Common myeloid progenitor, CD34-positive (primary cell): ENCODE measurements around the gene POLR2L.

Source experiments
- CTCF ChIA-PET: fragments of 350-600 bp; sonication (Branson Sonifier 250); formaldehyde crosslinking; loops from one replicate; lab custom pipeline; 2021; ENCODE audit warnings: antibody characterized with exemption; lab: Charles Lee
- POLR2A ChIA-PET: fragments of 350-600 bp; sonication (Branson Sonifier 250); formaldehyde crosslinking; loops from one replicate; lab custom pipeline; 2021; ENCODE audit warnings: antibody characterized with exemption; lab: Charles Lee
- DNase-seq, 3 donors: peaks; one replicate each; pipeline versions ENCODE4 v3.0.0 to v3.0.0-alpha.2; 2013
- H3K27ac ChIP-seq, 2 experiments: 1 replicate in 1 of 2; 2 replicates in 1 of 2; pipeline ENCODE4 v1.7.0; 2013; ENCODE audit warnings: inconsistent platforms in 2 of 2, low read length in 2 of 2, mild to moderate bottlenecking in 2 of 2, low read depth in 1 of 2, moderate library complexity in 1 of 2; ENCODE audit not compliant: severe bottlenecking in 2 of 2, insufficient read depth in 1 of 2, poor library complexity in 1 of 2
- H3K27me3 ChIP-seq, 5 experiments: replicated peaks in 2 of 5; 1 replicate in 3 of 5; 2 replicates in 2 of 5; pipeline versions ENCODE4 v1.6.1 to v1.7.0; 2013; ENCODE audit warnings: low read length in 4 of 5, mild to moderate bottlenecking in 2 of 5, moderate library complexity in 2 of 5, inconsistent platforms in 1 of 5; ENCODE audit not compliant: insufficient read depth in 5 of 5, control insufficient read depth in 4 of 5
- H3K36me3 ChIP-seq, 4 experiments: 1 replicate in 2 of 4; 2 replicates in 2 of 4; pipeline versions ENCODE4 v1.6.1 to v1.7.0; 2013; ENCODE audit warnings: low read length in 3 of 4, control low read depth in 1 of 4, mild to moderate bottlenecking in 1 of 4; ENCODE audit not compliant: control insufficient read depth in 4 of 4, insufficient read depth in 4 of 4
- H3K4me1 ChIP-seq, 4 experiments: 1 replicate in 3 of 4; 2 replicates in 1 of 4; pipeline versions ENCODE4 v1.6.1 to v1.7.1; 2013; ENCODE audit warnings: low read length in 3 of 4, mild to moderate bottlenecking in 3 of 4, control low read depth in 1 of 4, inconsistent platforms in 1 of 4, moderate library complexity in 1 of 4; ENCODE audit not compliant: control insufficient read depth in 4 of 4, insufficient read depth in 4 of 4; ENCODE audit errors: control extremely low read depth in 1 of 4
- H3K4me3 ChIP-seq, 7 experiments: 1 replicate in 4 of 7; 2 replicates in 3 of 7; pipeline versions ENCODE4 v1.5.1 to v1.7.0; 2013; ENCODE audit warnings: mild to moderate bottlenecking in 7 of 7, low read length in 6 of 7, moderate library complexity in 6 of 7, inconsistent platforms in 2 of 7, low read depth in 2 of 7, control low read depth in 1 of 7; ENCODE audit not compliant: insufficient read depth in 4 of 7, control insufficient read depth in 1 of 7; ENCODE audit errors: extremely low read depth in 1 of 7
- H3K9me3 ChIP-seq, 5 experiments: 1 replicate in 4 of 5; 2 replicates in 1 of 5; pipeline versions ENCODE4 v1.6.1 to v1.7.1; 2013; ENCODE audit warnings: low read length in 4 of 5, mild to moderate bottlenecking in 2 of 5, inconsistent platforms in 1 of 5, low read depth in 1 of 5, moderate library complexity in 1 of 5; ENCODE audit not compliant: control insufficient read depth in 4 of 5, insufficient read depth in 2 of 5; ENCODE audit errors: control extremely low read depth in 1 of 5
- WGBS: methylation state at CpG from one replicate; pipeline ENCODE4 v1.1.5; 2013; ENCODE audit not compliant: insufficient coverage; 5-methylcytosine and 5-hydroxymethylcytosine counted together

Gene POLR2L

GRCh38 chr11:827897-828192, 14.5 kb downstream of the POLR2L start, which contains the start of gene CRACR2B:
TSS of gene CRACR2B (plus strand) at chr11:827919. CDS start at chr11:828608, 689 bp downstream.
- CTCF ChIA-PET, result interaction anchor here (1.4 to 2.1 kb wide), 3 partner anchors 9 to 13 kb away, joined by 4 to 15 read pairs (median 5); partner anchors contain the start of gene PNPLA2
- POLR2A ChIA-PET, result interaction anchor here (1.6 kb wide), 1 partner anchor 9 kb away, joined by 6 read pairs; the partner anchor contains the start of gene PNPLA2
- Histone ChIP-seq H3K36me3 (peaks cover 0 to 26% (median 14%) of the 10 kb centered on the region in 4 experiments), H3K27ac (no peak within 1 kb of the TSS), H3K9me3 (no peaks in the 10 kb centered on the region), H3K4me1 (peaks cover 0 to 65% (median 62%) of the 10 kb centered on the region in 4 experiments), H3K4me3 (peak within 1 kb of the TSS; percentile 13 to 71 (median 54)), H3K27me3 (peaks cover 0 to 56% (median 22%) of the 10 kb centered on the region in 5 experiments)
- no peak for DNase-seq
- WGBS, result 54% methylated on average over 5 of the region's 5 CpGs

GRCh38 chr11:827146-827896, 15.0 kb downstream of the POLR2L start:
- POLR2A ChIA-PET, result interaction anchor here (1.6 kb wide), 1 partner anchor 8 kb away, joined by 6 read pairs; the partner anchor contains the start of gene PNPLA2
- Histone ChIP-seq H3K27ac (no peak overlapping the region), H3K36me3 (peaks cover 0 to 29% (median 16%) of the 10 kb centered on the region in 4 experiments), H3K4me1 (peaks cover 0 to 65% (median 62%) of the 10 kb centered on the region in 4 experiments), H3K4me3 (peak overlapping the region in 6 of 7 experiments; percentile 40 to 71 (median 59)), H3K9me3 (no peaks in the 10 kb centered on the region), H3K27me3 (peaks cover 0 to 54% (median 22%) of the 10 kb centered on the region in 5 experiments)
- WGBS, result 3% methylated on average over 52 of the region's 66 CpGs
- DNase-seq, result no peak
- CTCF ChIA-PET, result interaction anchor here (1.4 kb wide), 1 partner anchor 12 kb away, joined by 4 read pairs; no protein-coding TSS in a partner anchor

GRCh38 chr11:826836-827145, 15.5 kb downstream of the POLR2L start:
- H3K27ac ChIP-seq, result no peak overlapping the region
- ChIA-PET POLR2A (interaction anchor here (0.9 kb wide), 1 partner anchor 16 kb away, joined by 3 read pairs; the partner anchor contains the start of gene TSPAN4), CTCF (interaction anchor here (1.8 kb wide), 1 partner anchor 8 kb away, joined by 4 read pairs; no protein-coding TSS in a partner anchor)
- H3K4me1 ChIP-seq, result peaks cover 0 to 69% (median 62%) of the 10 kb centered on the region in 4 experiments
- no peak for DNase-seq
- WGBS, result under 1% methylated on average over 22 of the region's 22 CpGs
- H3K36me3 ChIP-seq, result peaks cover 0 to 31% (median 16%) of the 10 kb centered on the region in 4 experiments
- peak overlapping the region; percentile 13 to 71 (median 54) for H3K4me3 ChIP-seq
- H3K27me3 ChIP-seq, result peaks cover 0 to 49% (median 22%) of the 10 kb centered on the region in 5 experiments
- H3K9me3 ChIP-seq, result no peaks in the 10 kb centered on the region

DNA sequence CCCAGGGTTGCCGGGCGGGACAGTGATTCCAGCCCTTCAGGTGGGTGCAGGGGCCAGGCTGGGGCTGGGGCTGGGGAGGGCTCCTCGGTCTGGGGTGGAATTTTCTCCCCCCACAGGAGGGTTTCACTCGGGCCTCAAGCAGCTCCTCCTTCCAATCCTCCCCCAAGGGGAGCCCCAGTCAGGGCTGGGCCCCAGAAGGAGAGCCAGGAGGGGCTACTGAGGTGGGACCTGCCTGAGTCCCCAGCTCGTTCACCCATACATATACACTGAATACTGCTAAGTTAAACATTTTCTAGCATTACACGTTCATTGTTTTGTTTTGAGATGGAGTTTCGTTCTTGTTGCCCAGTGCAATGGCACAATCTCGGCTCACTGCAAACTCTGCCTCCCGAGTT, 16.1 kb downstream of the POLR2L start:
- Histone ChIP-seq H3K4me3 (no peak overlapping the region), H3K27me3 (peaks cover 0 to 43% (median 20%) of the 10 kb centered on the region in 5 experiments), H3K9me3 (no peaks in the 10 kb centered on the region), H3K27ac (no peak overlapping the region), H3K36me3 (peaks cover 0 to 32% (median 16%) of the 10 kb centered on the region in 4 experiments), H3K4me1 (peaks cover 0 to 74% (median 66%) of the 10 kb centered on the region in 4 experiments)
- POLR2A ChIA-PET, result interaction anchor here (0.9 kb wide), 1 partner anchor 17 kb away, joined by 3 read pairs; the partner anchor contains the start of gene TSPAN4
- CTCF ChIA-PET, result interaction anchor here (1.8 kb wide), 1 partner anchor 9 kb away, joined by 4 read pairs; no protein-coding TSS in a partner anchor
- DNase-seq, result no peak
- WGBS, result 87% methylated on average over 5 of the region's 9 CpGs

DNA sequence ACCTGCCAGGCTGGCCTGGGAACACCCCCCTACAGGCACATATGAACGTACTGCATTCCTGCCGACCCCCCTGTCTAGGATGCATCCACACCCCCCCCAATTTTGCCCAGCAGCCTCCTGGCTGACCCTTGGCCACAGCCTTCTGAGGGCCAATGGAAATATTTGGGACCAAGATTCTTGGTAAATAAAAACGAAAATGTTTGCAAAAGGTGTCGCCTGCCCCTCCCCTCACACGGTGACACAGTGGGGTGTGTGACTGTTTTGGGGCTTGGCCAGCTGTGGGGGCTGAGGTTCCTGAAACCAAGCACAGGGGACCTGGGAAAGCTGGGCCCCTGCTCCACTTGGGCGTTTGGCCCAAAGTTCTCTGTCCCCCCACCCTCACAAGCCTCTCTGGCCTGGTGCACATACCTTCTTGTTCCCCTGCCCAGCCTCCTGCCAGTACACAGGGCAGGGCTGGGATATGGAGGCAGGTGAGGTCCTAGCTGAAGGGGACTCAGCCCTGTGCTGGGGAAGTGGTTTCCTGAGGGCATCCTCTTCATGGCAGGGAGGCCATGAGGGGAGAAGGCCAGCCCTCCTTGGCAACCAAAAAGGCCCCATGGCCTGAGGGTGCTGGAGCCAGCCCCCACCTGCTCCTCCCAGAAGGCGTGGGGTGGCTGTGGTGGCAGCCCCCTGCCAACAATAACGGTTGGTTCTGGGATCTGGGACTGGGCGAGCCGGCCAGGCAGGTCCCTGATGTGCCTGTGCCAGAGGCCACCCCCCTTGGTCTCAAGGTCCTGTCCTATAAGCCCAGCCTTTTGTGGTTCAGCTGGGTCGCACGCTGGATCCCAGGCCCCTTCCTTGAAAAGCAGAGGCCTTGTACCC, 16.7 kb downstream of the POLR2L start:
- H3K4me3 ChIP-seq, result no peak overlapping the region
- peaks cover 0 to 74% (median 68%) of the 10 kb centered on the region in 4 experiments for H3K4me1 ChIP-seq
- DNase-seq, result no peak
- H3K36me3 ChIP-seq, result peaks cover 0 to 32% (median 16%) of the 10 kb centered on the region in 4 experiments
- peaks cover 0 to 37% (median 15%) of the 10 kb centered on the region in 5 experiments for H3K27me3 ChIP-seq
- no peak overlapping the region for H3K27ac ChIP-seq
- ChIA-PET POLR2A (interaction anchor here (0.9 kb wide), 1 partner anchor 17 kb away, joined by 3 read pairs; the partner anchor contains the start of gene TSPAN4), CTCF (interaction anchor here (1.8 kb wide), 1 partner anchor 9 kb away, joined by 4 read pairs; no protein-coding TSS in a partner anchor)
- H3K9me3 ChIP-seq, result no peaks in the 10 kb centered on the region
- WGBS, result 90% methylated on average over 7 of the region's 12 CpGs

GRCh38 chr11:824942-825341, 17.4 kb downstream of the POLR2L start:
- H3K4me1 ChIP-seq, result peaks cover 0 to 72% (median 67%) of the 10 kb centered on the region in 4 experiments
- POLR2A ChIA-PET, result no interaction called here

More at GRCh38 chr11:824942-825341, 17.4 kb downstream of the POLR2L start:
- H3K27ac ChIP-seq, result no peak overlapping the region
- peaks cover 0 to 32% (median 16%) of the 10 kb centered on the region in 4 experiments for H3K36me3 ChIP-seq
- CTCF ChIA-PET, result interaction anchor here (1.8 kb wide), 1 partner anchor 10 kb away, joined by 4 read pairs; no protein-coding TSS in a partner anchor
- DNase-seq, result no peak
- 100% methylated on average over 4 of the region's 11 CpGs for WGBS
- no peak overlapping the region for H3K4me3 ChIP-seq
- H3K9me3 ChIP-seq, result no peaks in the 10 kb centered on the region
- peaks cover 0 to 30% (median 12%) of the 10 kb centered on the region in 5 experiments for H3K27me3 ChIP-seq
